ENCODE measurements around the gene RYR1. TPM values are rescaled to one million over a fixed set of nuclear protein-coding genes. Genes with fewer than 3 reads are reported as not detected.

RYR1 gene
- total and polyA plus RNA-seq, 7 donors = under 0.01 to 4.1 (median 0.85) TPM

DNA sequence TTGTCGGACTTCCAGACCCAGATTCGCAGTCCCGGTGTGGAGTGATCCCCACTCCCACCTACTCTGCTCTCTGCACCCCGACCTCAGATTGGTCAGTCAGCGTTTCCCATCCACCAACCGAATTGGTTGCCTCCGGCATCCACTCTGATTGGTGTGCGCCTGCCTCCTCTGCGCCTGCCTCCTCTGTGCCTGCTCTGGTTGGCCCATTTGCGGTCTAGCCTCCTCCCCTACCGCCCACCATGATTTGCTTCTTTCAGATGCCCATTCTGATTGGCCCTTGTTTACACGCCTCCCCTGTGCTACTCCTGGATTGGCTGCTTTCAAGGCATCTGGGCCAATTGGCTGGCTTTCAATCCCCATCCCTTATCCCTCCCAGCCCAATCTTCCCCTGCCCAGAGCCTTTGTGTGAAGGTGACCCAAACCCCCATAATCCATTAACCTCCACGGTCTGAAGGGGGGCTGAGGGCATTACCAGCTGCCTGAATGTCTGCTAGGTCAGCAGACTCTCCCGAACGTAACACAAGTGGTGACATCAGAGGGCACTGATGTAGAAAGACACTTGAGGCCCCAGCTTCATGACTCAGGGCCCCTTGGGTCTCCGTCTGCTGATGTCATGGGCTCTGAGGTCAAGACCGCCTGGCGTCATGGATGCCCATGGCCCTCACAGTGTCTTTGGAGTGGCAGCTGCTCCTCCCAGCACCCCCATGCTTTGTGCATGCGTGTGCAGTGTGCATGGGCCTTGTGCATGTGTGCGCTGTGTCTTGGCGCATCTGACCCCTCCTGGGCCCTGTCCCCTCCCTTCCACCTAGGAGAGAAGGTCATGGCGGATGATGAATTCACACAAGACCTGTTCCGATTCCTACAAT lies 103.8 kb downstream of the RYR1 start:
- WGBS, 2 donors = 92 to 93% methylated on average over 23 of the region's 23 CpGs
- Histone ChIP-seq H3K27ac (no peak overlapping the region), H3K4me1 (no peaks in the 10 kb centered on the region), H3K27me3 (no peaks in the 10 kb centered on the region), H3K4me3 (no peak overlapping the region), H3K36me3 (no peaks in the 10 kb centered on the region), H3K9me3 (peaks cover 0 to 10% (median 6%) of the 10 kb centered on the region in 4 donors)
- DNase-seq = no peak
- TF ChIP-seq POLR2A (IDR thresholded peaks at IDR 0.05) (no peak), EP300 (IDR thresholded peaks at IDR 0.05) (no peak), CTCF (IDR thresholded peaks at IDR 0.05) (no peak), POLR2AphosphoS5 (IDR thresholded peaks at IDR 0.05) (no peak)
- intact Hi-C loops (cut with DNase I) = no loop called here

GRCh38 chr19:38538386-38538785 lies 104.9 kb downstream of the RYR1 start:
- WGBS, 2 donors = 69 to 77% methylated on average over 3 of the region's 3 CpGs
- no peaks in the 10 kb centered on the region for H3K4me1 ChIP-seq
- H3K27ac ChIP-seq = no peak overlapping the region
- no peaks in the 10 kb centered on the region for H3K36me3 ChIP-seq
- TF ChIP-seq CTCF (IDR thresholded peaks at IDR 0.05) = no peak
- TF ChIP-seq EP300 (IDR thresholded peaks at IDR 0.05) = no peak
- TF ChIP-seq POLR2AphosphoS5 (IDR thresholded peaks at IDR 0.05) = no peak
- no peak for TF ChIP-seq POLR2A (IDR thresholded peaks at IDR 0.05)
- intact Hi-C loops (cut with DNase I) = no loop called here
- H3K9me3 ChIP-seq = peaks cover 0 to 10% (median 6%) of the 10 kb centered on the region in 4 donors
- H3K27me3 ChIP-seq = no peaks in the 10 kb centered on the region
- no peak for DNase-seq
- H3K4me3 ChIP-seq = no peak overlapping the region

GRCh38 chr19:38538793-38539528 lies 105.5 kb downstream of the RYR1 start:
- H3K27ac ChIP-seq = no peak overlapping the region
- no peak for DNase-seq
- 50 to 60% methylated on average over 6 of the region's 6 CpGs for WGBS, 2 donors
- no peaks in the 10 kb centered on the region for H3K36me3 ChIP-seq
- H3K4me1 ChIP-seq = peaks cover 0 to 5% (median 2%) of the 10 kb centered on the region in 4 donors
- H3K27me3 ChIP-seq = no peaks in the 10 kb centered on the region
- H3K4me3 ChIP-seq = no peak overlapping the region
- peaks cover 0 to 10% (median 6%) of the 10 kb centered on the region in 4 donors for H3K9me3 ChIP-seq
- intact Hi-C loops (cut with DNase I) = no loop called here
- no peak for TF ChIP-seq CTCF (IDR thresholded peaks at IDR 0.05)
- TF ChIP-seq POLR2A (IDR thresholded peaks at IDR 0.05) = no peak
- TF ChIP-seq EP300 (IDR thresholded peaks at IDR 0.05) = no peak
- TF ChIP-seq POLR2AphosphoS5 (IDR thresholded peaks at IDR 0.05) = no peak

GRCh38 chr19:38539751-38540150 lies 106.3 kb downstream of the RYR1 start:
- H3K27me3 ChIP-seq = no peaks in the 10 kb centered on the region
- 67 to 72% methylated on average over 1 of the region's 1 CpG for WGBS, 2 donors
- no peak for DNase-seq
- no peak overlapping the region for H3K27ac ChIP-seq
- H3K9me3 ChIP-seq = peaks cover 0 to 9% (median 5%) of the 10 kb centered on the region in 4 donors
- no peaks in the 10 kb centered on the region for H3K36me3 ChIP-seq
- no peak for TF ChIP-seq POLR2A (IDR thresholded peaks at IDR 0.05)
- TF ChIP-seq EP300 (IDR thresholded peaks at IDR 0.05) = no peak
- TF ChIP-seq POLR2AphosphoS5 (IDR thresholded peaks at IDR 0.05) = no peak
- no peak for TF ChIP-seq CTCF (IDR thresholded peaks at IDR 0.05)
- H3K4me3 ChIP-seq = no peak overlapping the region
- peaks cover 0 to 13% (median 7%) of the 10 kb centered on the region in 4 donors for H3K4me1 ChIP-seq
- intact Hi-C loops (cut with DNase I) = no loop called here
